ENCODE data around the gene BCL11B. TPM values are rescaled to one million over a fixed set of nuclear protein-coding genes. Genes with fewer than 3 reads are reported as not detected.

The BCL11B gene
- total RNA-seq, 4 donors from 2014 or later, result 7.7 to 10.2 (median 10.0) TPM

DNA sequence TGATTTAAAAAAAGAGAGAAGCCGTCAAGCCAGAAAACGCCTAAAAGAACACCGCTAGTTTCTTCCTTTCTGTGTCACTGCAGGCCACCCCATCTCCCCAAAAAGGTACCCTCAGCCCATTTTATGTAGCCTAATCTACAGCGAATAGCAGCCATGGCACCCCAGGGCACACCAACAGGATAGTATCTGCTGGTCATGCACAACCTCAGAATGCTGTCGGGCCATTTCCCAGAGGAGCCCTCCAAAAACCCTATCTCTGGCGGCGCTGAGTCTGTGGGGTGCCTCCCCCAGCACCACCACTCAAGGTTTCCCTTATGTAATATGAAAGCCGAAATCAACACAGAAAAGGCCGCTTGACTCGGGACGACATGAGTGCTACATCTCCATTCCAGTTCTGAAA, 98.9 kb downstream of the BCL11B start:
- H3K27me3 ChIP-seq, result no peaks in the 10 kb centered on the region
- peak in 1 of 3 donors; percentile 22 for DNase-seq
- TF ChIP-seq, protein P1, sequence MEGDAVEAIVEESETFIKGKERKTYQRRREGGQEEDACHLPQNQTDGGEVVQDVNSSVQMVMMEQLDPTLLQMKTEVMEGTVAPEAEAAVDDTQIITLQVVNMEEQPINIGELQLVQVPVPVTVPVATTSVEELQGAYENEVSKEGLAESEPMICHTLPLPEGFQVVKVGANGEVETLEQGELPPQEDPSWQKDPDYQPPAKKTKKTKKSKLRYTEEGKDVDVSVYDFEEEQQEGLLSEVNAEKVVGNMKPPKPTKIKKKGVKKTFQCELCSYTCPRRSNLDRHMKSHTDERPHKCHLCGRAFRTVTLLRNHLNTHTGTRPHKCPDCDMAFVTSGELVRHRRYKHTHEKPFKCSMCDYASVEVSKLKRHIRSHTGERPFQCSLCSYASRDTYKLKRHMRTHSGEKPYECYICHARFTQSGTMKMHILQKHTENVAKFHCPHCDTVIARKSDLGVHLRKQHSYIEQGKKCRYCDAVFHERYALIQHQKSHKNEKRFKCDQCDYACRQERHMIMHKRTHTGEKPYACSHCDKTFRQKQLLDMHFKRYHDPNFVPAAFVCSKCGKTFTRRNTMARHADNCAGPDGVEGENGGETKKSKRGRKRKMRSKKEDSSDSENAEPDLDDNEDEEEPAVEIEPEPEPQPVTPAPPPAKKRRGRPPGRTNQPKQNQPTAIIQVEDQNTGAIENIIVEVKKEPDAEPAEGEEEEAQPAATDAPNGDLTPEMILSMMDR (IDR thresholded peaks at IDR 0.05), result no peak
- TF ChIP-seq POLR2A (IDR thresholded peaks at IDR 0.05), result no peak
- no peaks in the 10 kb centered on the region for H3K9me3 ChIP-seq
- no peak overlapping the region for H3K27ac ChIP-seq
- no peaks in the 10 kb centered on the region for H3K4me1 ChIP-seq
- peaks cover 0 to 14% (median 0%) of the 10 kb centered on the region in 3 donors for H3K36me3 ChIP-seq
- no peak overlapping the region for H3K4me3 ChIP-seq

DNA sequence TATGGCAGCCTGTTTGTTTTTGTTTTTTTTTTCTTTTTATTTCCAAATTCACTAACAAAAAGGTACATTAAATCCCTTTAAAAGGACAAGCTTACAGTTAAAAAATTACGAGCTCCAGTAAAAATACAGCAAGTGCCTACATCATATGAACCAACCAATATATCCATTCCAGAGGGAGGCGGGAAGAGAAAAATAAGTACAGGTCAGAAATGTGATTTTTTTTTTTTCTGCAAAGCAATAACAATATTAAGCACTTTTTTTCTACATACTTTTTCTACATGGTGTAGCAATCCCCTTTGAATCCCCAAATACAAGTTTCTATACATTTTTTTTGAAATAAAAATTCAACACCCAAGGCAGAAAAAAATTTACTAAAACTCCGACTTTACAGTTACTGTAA, 100.6 kb downstream of the BCL11B start:
- no peak overlapping the region for H3K27ac ChIP-seq
- no peak overlapping the region for H3K4me3 ChIP-seq
- peaks cover 0 to 14% (median 0%) of the 10 kb centered on the region in 3 donors for H3K36me3 ChIP-seq
- no peaks in the 10 kb centered on the region for H3K9me3 ChIP-seq
- no peaks in the 10 kb centered on the region for H3K4me1 ChIP-seq
- H3K27me3 ChIP-seq, result no peaks in the 10 kb centered on the region
- TF ChIP-seq POLR2A (IDR thresholded peaks at IDR 0.05), result no peak
- TF ChIP-seq, protein P1 (IDR thresholded peaks at IDR 0.05), result no peak
- no peak for DNase-seq

DNA sequence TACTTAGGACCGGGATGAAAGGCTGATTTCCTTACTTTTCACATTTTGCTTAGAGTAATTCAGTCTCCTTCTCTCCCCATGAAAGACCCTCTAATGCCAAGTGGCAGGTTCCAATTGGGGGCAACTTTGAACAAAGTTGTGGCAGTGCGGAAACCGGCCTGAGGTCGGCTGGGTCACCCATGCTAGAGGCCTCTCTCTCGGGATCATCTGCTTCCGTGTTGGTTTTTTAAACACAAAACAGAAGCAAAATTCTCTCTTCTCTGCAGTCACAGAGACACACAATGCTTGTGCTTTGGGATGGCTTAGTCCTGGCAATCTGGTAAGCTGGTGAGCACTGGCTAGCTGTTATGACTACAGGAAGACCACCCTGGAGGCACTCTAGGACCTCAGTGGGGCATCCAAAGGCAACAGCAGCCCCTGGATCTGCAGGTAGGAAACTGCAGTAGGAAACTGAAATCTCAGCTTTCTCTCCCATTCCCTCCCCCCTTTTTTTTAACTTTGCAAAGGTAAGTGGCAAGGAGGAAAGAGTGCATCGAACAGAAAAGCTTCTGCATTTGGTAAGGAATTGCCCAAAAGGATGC, 102.1 kb downstream of the BCL11B start:
- Histone ChIP-seq H3K9me3 (no peaks in the 10 kb centered on the region), H3K36me3 (peaks cover 0 to under 1% (median 0%) of the 10 kb centered on the region in 3 donors), H3K4me3 (no peak overlapping the region), H3K27ac (no peak overlapping the region), H3K4me1 (no peaks in the 10 kb centered on the region), H3K27me3 (no peaks in the 10 kb centered on the region)
- TF ChIP-seq, protein P1 (IDR thresholded peaks at IDR 0.05), result no peak
- no peak for TF ChIP-seq POLR2A (IDR thresholded peaks at IDR 0.05)
- peak in 1 of 3 donors; percentile 5 for DNase-seq

DNA sequence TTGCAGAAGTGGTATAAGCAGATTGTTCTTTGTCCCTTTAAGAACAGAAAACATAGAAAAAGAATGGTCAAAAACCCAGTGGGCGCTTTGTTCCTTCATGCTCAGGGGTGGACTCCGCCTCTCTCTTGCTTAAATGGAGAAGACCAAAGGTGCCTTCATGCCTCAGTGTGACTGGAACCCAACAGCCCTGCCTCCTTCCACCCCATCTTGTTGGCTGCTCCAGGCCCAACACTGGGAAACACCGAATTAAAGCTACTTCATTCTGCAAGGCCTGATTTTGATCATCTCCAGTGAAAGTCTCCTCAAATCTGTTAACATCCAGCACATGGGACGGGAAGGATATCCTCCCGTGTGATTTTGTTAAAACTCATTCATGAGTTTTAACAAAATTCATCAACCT, 103.7 kb downstream of the BCL11B start:
- Histone ChIP-seq H3K36me3 (no peaks in the 10 kb centered on the region), H3K4me1 (no peaks in the 10 kb centered on the region), H3K4me3 (no peak overlapping the region), H3K27ac (no peak overlapping the region), H3K27me3 (no peaks in the 10 kb centered on the region), H3K9me3 (no peaks in the 10 kb centered on the region)
- TF ChIP-seq, protein P1 (IDR thresholded peaks at IDR 0.05), result no peak
- no peak for TF ChIP-seq POLR2A (IDR thresholded peaks at IDR 0.05)
- DNase-seq, result peak in 1 of 3 donors; percentile 17

DNA sequence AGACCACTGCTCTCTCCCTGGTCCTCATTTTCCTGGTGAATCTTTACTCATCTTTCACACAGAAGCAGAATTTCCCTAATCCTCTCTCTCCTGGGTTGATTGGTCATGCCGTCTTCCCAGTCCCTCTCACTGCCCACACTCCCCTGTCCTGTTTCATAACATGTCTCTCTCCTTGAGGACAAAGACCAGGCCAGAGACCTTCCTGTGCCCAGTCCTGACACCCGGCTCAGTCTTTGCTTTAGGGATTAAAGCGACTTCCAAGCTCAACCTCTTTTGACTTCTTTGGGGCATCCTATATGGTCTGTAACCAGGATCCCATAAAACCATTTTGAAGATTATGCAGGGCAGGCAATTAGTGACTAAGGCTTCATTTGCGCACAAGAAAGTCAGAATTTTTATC, 105.5 kb downstream of the BCL11B start:
- H3K4me3 ChIP-seq, result no peak overlapping the region
- no peaks in the 10 kb centered on the region for H3K4me1 ChIP-seq
- peak in 1 of 3 donors; percentile 9 for DNase-seq
- no peaks in the 10 kb centered on the region for H3K9me3 ChIP-seq
- TF ChIP-seq, protein P1 (IDR thresholded peaks at IDR 0.05), result no peak
- TF ChIP-seq POLR2A (IDR thresholded peaks at IDR 0.05), result no peak
- H3K27me3 ChIP-seq, result no peaks in the 10 kb centered on the region
- no peaks in the 10 kb centered on the region for H3K36me3 ChIP-seq
- no peak overlapping the region for H3K27ac ChIP-seq

Measured in Peyer's patch (tissue), 4 donors.